Smooth muscle cell (in vitro differentiated cells): ENCODE measurements around the gene GPR78. TPM values are rescaled to one million over a fixed set of nuclear protein-coding genes. Genes with fewer than 3 reads are reported as not detected.

Source experiments
- DNase-seq: peaks from one replicate; lab custom pipeline; 2025; ENCODE audit not compliant: unreplicated experiment; lab: John Stamatoyannopoulos, UW
- H2AFZ ChIP-seq: fragments of 200-600 bp; sonication (generic); 2 replicates; pipeline ENCODE4 v1.6.0; 2016; ENCODE audit warnings: antibody characterized with exemption, low read depth, mild to moderate bottlenecking
- H3F3A ChIP-seq: fragments of 200-600 bp; sonication (generic); 2 replicates; pipeline ENCODE4 v1.6.0; 2017; ENCODE audit warnings: antibody characterized with exemption, low read depth
- H3K27ac ChIP-seq: fragments of 200-600 bp; sonication (generic); 2 replicates; pipeline ENCODE4 v1.5.1; 2016; ENCODE audit warnings: low read depth, mild to moderate bottlenecking
- H3K27me3 ChIP-seq: fragments of 200-600 bp; sonication (generic); 2 replicates; pipeline ENCODE4 v1.6.1; 2016; ENCODE audit warnings: low read depth, mild to moderate bottlenecking
- H3K36me3 ChIP-seq: fragments of 200-600 bp; sonication (generic); 2 replicates; pipeline ENCODE4 v1.5.1; 2016; ENCODE audit warnings: low read depth
- H3K4me1 ChIP-seq: fragments of 200-600 bp; sonication (generic); 2 replicates; pipeline ENCODE4 v1.5.1; 2016; ENCODE audit warnings: low read depth
- H3K4me2 ChIP-seq: fragments of 200-600 bp; sonication (generic); 2 replicates; pipeline ENCODE4 v1.6.0; 2016; ENCODE audit warnings: mild to moderate bottlenecking
- H3K4me3 ChIP-seq: fragments of 200-600 bp; sonication (generic); 2 replicates; pipeline ENCODE4 v1.5.1; 2016; ENCODE audit warnings: mild to moderate bottlenecking
- H3K79me2 ChIP-seq: fragments of 200-600 bp; sonication (generic); 2 replicates; pipeline ENCODE4 v1.6.0; 2016; ENCODE audit warnings: low read depth, mild to moderate bottlenecking
- H3K9ac ChIP-seq: fragments of 200-600 bp; sonication (generic); 2 replicates; pipeline ENCODE4 v1.6.0; 2016; ENCODE audit warnings: low read depth
- H3K9me3 ChIP-seq: fragments of 200-600 bp; sonication (generic); replicated peaks from 2 replicates; pipeline ENCODE4 v1.5.1; 2016; ENCODE audit warnings: low read depth
- H4K20me1 ChIP-seq: fragments of 200-600 bp; sonication (generic); 2 replicates; pipeline ENCODE4 v1.6.0; 2016; ENCODE audit warnings: low read depth
- WGBS: methylation state at CpG from one replicate; pipeline ENCODE4 v1.1.7; 2016; ENCODE audit warnings: low lambda C conversion rate; 5-methylcytosine and 5-hydroxymethylcytosine counted together
- polyA plus RNA-seq: library from polyadenylated mRNA; unstranded; fragments of >200 nt; fragmentation: Nextera tagmentation; extraction: Ambion mirVana; gene quantifications from 2 replicates; pipeline ENCODE4 v1.2.1, GENCODE V29; 2016
- total RNA-seq: library from RNA; depleted of rRNA; stranded (reverse); fragments of >200 nt; gene quantifications from 2 replicates; pipeline ENCODE4 v1.2.3, GENCODE V29; 2014
- TF ChIP-seq, protein P1 (sequence below): fragments of 200-600 bp; sonication (generic); IDR thresholded peaks from 2 replicates; pipeline ENCODE4 v1.5.1; 2017; ENCODE audit warnings: borderline replicate concordance, mild to moderate bottlenecking, antibody characterized with exemption; ENCODE audit not compliant: insufficient read depth, poor library complexity, severe bottlenecking

Gene GPR78
- total and polyA plus RNA-seq, 2 experiments from 2014 or later, result 0.05 TPM; not detected in 1

DNA sequence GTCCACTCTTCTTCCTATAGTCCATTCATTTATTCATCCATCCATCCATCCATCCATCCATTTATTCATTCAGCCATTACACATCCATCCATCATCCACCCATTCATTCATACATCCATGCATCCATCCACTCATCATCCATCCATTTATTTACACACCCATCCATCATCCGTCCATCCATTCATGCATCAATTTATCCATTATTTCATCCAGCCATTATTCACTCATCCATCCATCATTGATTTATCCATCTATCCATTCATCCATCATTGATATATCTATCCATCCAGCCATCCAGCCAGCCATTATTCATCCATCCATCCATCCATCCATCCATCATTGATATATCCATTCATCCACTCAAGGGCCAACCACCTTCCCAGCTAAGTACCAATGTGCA lies 25.1 kb downstream of the GPR78 start:
- no peaks in the 10 kb centered on the region for H3K9me3 ChIP-seq
- no peak overlapping the region for H3K4me3 ChIP-seq
- no peak for DNase-seq
- no peak overlapping the region for H3K9ac ChIP-seq
- no peaks in the 10 kb centered on the region for H3K27me3 ChIP-seq
- H3K36me3 ChIP-seq, result no peaks in the 10 kb centered on the region
- no peaks in the 10 kb centered on the region for H4K20me1 ChIP-seq
- no peak overlapping the region for H2AFZ ChIP-seq
- WGBS, result 48% methylated on average over 1 of the region's 1 CpG
- no peaks in the 10 kb centered on the region for H3F3A ChIP-seq
- H3K79me2 ChIP-seq, result no peaks in the 10 kb centered on the region
- no peak overlapping the region for H3K4me2 ChIP-seq
- TF ChIP-seq, protein P1, sequence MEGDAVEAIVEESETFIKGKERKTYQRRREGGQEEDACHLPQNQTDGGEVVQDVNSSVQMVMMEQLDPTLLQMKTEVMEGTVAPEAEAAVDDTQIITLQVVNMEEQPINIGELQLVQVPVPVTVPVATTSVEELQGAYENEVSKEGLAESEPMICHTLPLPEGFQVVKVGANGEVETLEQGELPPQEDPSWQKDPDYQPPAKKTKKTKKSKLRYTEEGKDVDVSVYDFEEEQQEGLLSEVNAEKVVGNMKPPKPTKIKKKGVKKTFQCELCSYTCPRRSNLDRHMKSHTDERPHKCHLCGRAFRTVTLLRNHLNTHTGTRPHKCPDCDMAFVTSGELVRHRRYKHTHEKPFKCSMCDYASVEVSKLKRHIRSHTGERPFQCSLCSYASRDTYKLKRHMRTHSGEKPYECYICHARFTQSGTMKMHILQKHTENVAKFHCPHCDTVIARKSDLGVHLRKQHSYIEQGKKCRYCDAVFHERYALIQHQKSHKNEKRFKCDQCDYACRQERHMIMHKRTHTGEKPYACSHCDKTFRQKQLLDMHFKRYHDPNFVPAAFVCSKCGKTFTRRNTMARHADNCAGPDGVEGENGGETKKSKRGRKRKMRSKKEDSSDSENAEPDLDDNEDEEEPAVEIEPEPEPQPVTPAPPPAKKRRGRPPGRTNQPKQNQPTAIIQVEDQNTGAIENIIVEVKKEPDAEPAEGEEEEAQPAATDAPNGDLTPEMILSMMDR, result no peak
- H3K4me1 ChIP-seq, result no peaks in the 10 kb centered on the region
- H3K27ac ChIP-seq, result no peak overlapping the region

DNA sequence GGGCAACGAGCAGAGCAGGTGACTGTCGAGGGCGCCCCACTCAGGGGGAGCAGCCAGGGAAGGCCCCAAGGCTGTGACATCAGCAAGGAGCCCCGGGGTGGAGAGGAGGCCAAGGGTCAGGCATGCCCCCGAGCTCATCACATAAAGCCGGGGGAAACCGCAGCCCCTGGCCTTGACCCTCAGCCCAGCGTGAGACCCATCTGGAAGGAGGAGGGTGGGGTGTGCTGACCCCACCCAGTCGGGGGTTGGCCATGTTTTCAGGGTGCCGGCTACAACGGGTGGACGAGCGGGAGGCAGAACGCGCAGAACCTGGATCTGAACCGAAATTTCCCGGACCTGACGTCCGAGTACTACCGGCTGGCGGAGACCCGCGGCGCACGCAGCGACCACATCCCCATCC lies 26.3 kb downstream of the GPR78 start:
- Histone ChIP-seq H4K20me1 (no peaks in the 10 kb centered on the region), H2AFZ (no peak overlapping the region), H3K4me1 (no peaks in the 10 kb centered on the region), H3K27me3 (no peaks in the 10 kb centered on the region), H3K27ac (no peak overlapping the region), H3K4me3 (no peak overlapping the region), H3K9me3 (no peaks in the 10 kb centered on the region), H3K36me3 (no peaks in the 10 kb centered on the region), H3K4me2 (no peak overlapping the region), H3K79me2 (no peaks in the 10 kb centered on the region), H3K9ac (no peak overlapping the region), H3F3A (no peaks in the 10 kb centered on the region)
- TF ChIP-seq, protein P1, result no peak
- 95% methylated on average over 25 of the region's 26 CpGs for WGBS
- DNase-seq, result no peak

DNA sequence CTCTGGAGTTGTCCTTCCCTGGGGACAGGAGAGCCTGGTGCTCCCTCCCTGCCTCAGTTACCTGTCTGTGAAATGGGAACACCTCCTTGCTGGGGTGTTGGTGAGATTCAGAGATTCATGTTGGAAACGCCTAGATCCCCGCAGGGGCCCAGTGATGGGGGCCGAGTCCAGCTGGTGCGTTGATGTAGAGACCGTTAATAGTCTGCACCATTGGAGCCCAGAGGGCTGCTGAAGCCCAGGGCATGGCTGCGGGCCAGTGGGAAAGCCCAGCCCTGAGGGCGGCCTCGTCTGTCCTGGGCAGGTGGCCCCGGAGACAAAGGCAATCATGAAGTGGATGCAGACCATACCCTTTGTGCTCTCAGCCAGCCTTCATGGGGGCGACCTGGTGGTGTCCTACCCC lies 26.8 kb downstream of the GPR78 start:
- H3K4me1 ChIP-seq, result no peaks in the 10 kb centered on the region
- H3K27ac ChIP-seq, result no peak overlapping the region
- no peaks in the 10 kb centered on the region for H4K20me1 ChIP-seq
- no peaks in the 10 kb centered on the region for H3K36me3 ChIP-seq
- no peaks in the 10 kb centered on the region for H3K9me3 ChIP-seq
- no peak overlapping the region for H2AFZ ChIP-seq
- H3K27me3 ChIP-seq, result no peaks in the 10 kb centered on the region
- no peak overlapping the region for H3K4me3 ChIP-seq
- TF ChIP-seq, protein P1, result no peak
- 88% methylated on average over 10 of the region's 10 CpGs for WGBS
- H3K9ac ChIP-seq, result no peak overlapping the region
- H3K4me2 ChIP-seq, result no peak overlapping the region
- DNase-seq, result no peak
- no peaks in the 10 kb centered on the region for H3F3A ChIP-seq
- no peaks in the 10 kb centered on the region for H3K79me2 ChIP-seq
